Right lobe of liver (tissue), 4 donors: ENCODE results near the gene TESK1.

Source experiments
- POLR2A ChIP-seq: fragments of 450-650 bp; IDR thresholded peaks from one replicate; pipeline ENCODE4 v1.6.1; 2017; ENCODE audit warnings: antibody characterized with exemption, mild to moderate bottlenecking
- TF ChIP-seq, protein P1 (sequence below), 4 donors: fragments of 200-600 bp in 3 of 4; fragments of 450-650 bp in 1 of 4; IDR thresholded peaks; one replicate each; pipeline versions ENCODE4 v1.5.1 to v1.8.0; 2016 to 2022; ENCODE audit warnings: antibody characterized with exemption in 4 of 4, mild to moderate bottlenecking in 2 of 4
- donor health status: DM: no; HTN: no; CAD: no.
- donor health status: DM: no; HTN: no; CAD: no.
- donor health status: DM: no; HTN: yes; CAD: no.

- no peak for TF ChIP-seq POLR2A
- TF ChIP-seq, protein P1, sequence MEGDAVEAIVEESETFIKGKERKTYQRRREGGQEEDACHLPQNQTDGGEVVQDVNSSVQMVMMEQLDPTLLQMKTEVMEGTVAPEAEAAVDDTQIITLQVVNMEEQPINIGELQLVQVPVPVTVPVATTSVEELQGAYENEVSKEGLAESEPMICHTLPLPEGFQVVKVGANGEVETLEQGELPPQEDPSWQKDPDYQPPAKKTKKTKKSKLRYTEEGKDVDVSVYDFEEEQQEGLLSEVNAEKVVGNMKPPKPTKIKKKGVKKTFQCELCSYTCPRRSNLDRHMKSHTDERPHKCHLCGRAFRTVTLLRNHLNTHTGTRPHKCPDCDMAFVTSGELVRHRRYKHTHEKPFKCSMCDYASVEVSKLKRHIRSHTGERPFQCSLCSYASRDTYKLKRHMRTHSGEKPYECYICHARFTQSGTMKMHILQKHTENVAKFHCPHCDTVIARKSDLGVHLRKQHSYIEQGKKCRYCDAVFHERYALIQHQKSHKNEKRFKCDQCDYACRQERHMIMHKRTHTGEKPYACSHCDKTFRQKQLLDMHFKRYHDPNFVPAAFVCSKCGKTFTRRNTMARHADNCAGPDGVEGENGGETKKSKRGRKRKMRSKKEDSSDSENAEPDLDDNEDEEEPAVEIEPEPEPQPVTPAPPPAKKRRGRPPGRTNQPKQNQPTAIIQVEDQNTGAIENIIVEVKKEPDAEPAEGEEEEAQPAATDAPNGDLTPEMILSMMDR (IDR thresholded peaks at IDR 0.05) = no peak
Measured at GRCh38 chr9:35606138-35606504, 1.1 kb downstream of the TESK1 start.
